ENCODE data around the gene GRB14.

GRCh38 chr2:164624316-164624715, 3.0 kb upstream of the GRB14 start:
- TF ChIP-seq ZBTB43 (CRISPR knock-in tag; IDR thresholded peaks at IDR 0.05), result no peak
- TF ChIP-seq CTCF (IDR thresholded peaks at IDR 0.05), result no peak
- TF ChIP-seq, protein P1, sequence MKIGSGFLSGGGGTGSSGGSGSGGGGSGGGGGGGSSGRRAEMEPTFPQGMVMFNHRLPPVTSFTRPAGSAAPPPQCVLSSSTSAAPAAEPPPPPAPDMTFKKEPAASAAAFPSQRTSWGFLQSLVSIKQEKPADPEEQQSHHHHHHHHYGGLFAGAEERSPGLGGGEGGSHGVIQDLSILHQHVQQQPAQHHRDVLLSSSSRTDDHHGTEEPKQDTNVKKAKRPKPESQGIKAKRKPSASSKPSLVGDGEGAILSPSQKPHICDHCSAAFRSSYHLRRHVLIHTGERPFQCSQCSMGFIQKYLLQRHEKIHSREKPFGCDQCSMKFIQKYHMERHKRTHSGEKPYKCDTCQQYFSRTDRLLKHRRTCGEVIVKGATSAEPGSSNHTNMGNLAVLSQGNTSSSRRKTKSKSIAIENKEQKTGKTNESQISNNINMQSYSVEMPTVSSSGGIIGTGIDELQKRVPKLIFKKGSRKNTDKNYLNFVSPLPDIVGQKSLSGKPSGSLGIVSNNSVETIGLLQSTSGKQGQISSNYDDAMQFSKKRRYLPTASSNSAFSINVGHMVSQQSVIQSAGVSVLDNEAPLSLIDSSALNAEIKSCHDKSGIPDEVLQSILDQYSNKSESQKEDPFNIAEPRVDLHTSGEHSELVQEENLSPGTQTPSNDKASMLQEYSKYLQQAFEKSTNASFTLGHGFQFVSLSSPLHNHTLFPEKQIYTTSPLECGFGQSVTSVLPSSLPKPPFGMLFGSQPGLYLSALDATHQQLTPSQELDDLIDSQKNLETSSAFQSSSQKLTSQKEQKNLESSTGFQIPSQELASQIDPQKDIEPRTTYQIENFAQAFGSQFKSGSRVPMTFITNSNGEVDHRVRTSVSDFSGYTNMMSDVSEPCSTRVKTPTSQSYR (CRISPR knock-in tag; IDR thresholded peaks at IDR 0.05), result no peak
- no peak for TF ChIP-seq NR3C1 (CRISPR knock-in tag; conservative IDR thresholded peaks at IDR 0.05; ENCODE audit: low read depth)
- TF ChIP-seq, protein P2, sequence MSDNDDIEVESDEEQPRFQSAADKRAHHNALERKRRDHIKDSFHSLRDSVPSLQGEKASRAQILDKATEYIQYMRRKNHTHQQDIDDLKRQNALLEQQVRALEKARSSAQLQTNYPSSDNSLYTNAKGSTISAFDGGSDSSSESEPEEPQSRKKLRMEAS (CRISPR knock-in tag; IDR thresholded peaks at IDR 0.05), result no peak
- no peak for TF ChIP-seq HMGXB4 (CRISPR knock-in tag; IDR thresholded peaks at IDR 0.05)
- no peak for TF ChIP-seq TEAD4 (CRISPR knock-in tag; IDR thresholded peaks at IDR 0.05)
- no peak for TF ChIP-seq ZNF263 (CRISPR knock-in tag; IDR thresholded peaks at IDR 0.05; ENCODE audit: low read depth)
- TF ChIP-seq STAT6 (CRISPR knock-in tag; conservative IDR thresholded peaks at IDR 0.05; ENCODE audit: low read depth), result no peak
- TF ChIP-seq ZNF423 (CRISPR knock-in tag; IDR thresholded peaks at IDR 0.05), result no peak
- TF ChIP-seq, protein P3, sequence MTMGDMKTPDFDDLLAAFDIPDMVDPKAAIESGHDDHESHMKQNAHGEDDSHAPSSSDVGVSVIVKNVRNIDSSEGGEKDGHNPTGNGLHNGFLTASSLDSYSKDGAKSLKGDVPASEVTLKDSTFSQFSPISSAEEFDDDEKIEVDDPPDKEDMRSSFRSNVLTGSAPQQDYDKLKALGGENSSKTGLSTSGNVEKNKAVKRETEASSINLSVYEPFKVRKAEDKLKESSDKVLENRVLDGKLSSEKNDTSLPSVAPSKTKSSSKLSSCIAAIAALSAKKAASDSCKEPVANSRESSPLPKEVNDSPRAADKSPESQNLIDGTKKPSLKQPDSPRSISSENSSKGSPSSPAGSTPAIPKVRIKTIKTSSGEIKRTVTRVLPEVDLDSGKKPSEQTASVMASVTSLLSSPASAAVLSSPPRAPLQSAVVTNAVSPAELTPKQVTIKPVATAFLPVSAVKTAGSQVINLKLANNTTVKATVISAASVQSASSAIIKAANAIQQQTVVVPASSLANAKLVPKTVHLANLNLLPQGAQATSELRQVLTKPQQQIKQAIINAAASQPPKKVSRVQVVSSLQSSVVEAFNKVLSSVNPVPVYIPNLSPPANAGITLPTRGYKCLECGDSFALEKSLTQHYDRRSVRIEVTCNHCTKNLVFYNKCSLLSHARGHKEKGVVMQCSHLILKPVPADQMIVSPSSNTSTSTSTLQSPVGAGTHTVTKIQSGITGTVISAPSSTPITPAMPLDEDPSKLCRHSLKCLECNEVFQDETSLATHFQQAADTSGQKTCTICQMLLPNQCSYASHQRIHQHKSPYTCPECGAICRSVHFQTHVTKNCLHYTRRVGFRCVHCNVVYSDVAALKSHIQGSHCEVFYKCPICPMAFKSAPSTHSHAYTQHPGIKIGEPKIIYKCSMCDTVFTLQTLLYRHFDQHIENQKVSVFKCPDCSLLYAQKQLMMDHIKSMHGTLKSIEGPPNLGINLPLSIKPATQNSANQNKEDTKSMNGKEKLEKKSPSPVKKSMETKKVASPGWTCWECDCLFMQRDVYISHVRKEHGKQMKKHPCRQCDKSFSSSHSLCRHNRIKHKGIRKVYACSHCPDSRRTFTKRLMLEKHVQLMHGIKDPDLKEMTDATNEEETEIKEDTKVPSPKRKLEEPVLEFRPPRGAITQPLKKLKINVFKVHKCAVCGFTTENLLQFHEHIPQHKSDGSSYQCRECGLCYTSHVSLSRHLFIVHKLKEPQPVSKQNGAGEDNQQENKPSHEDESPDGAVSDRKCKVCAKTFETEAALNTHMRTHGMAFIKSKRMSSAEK (CRISPR knock-in tag; IDR thresholded peaks at IDR 0.05; ENCODE audit: borderline replicate concordance), result no peak
- TF ChIP-seq SP1 (CRISPR knock-in tag; conservative IDR thresholded peaks at IDR 0.05), result no peak
- no peak for TF ChIP-seq ZNF512 (CRISPR knock-in tag; IDR thresholded peaks at IDR 0.05; ENCODE audit: borderline replicate concordance)
